ENCODE measurements around the gene TIMMDC1.
"Not testable (repeated sequence)": the region's sequence is repeated elsewhere in the genome, so short reads cannot be mapped to it uniquely, and the experiment has no call there.

The TIMMDC1 gene

GRCh38 chr3:119514637-119515036 lies 16.3 kb downstream of the TIMMDC1 start:
- no peak for DNase-seq

GRCh38 chr3:119517112-119517511 lies 18.8 kb downstream of the TIMMDC1 start:
- no peak for DNase-seq

- no peak for DNase-seq
These were observed 19.7 kb downstream of the TIMMDC1 start for GRCh38 chr3:119518026-119518425.

GRCh38 chr3:119524931-119525662 lies 26.8 kb downstream of the TIMMDC1 start:
- no peak for DNase-seq

GRCh38 chr3:119527714-119528113 lies 29.4 kb downstream of the TIMMDC1 start:
- no peak for DNase-seq

GRCh38 chr3:119529883-119530282 lies 31.5 kb downstream of the TIMMDC1 start:
- DNase-seq = no peak

- no peak for DNase-seq
These were observed 32.1 kb downstream of the TIMMDC1 start for GRCh38 chr3:119530456-119530855.

GRCh38 chr3:119531151-119531550 lies 32.8 kb downstream of the TIMMDC1 start:
- no peak for DNase-seq

- no peak for DNase-seq
These were observed 35.9 kb downstream of the TIMMDC1 start for GRCh38 chr3:119534296-119534695.

- DNase-seq = no peak
These were observed 38.4 kb downstream of the TIMMDC1 start for GRCh38 chr3:119536757-119537156.

GRCh38 chr3:119538772-119539171 lies 40.4 kb downstream of the TIMMDC1 start:
- DNase-seq = no peak

- DNase-seq = no peak
These were observed 43.2 kb downstream of the TIMMDC1 start for GRCh38 chr3:119541547-119541946.

- no peak for DNase-seq
These were observed 43.9 kb downstream of the TIMMDC1 start for GRCh38 chr3:119542168-119542767.

GRCh38 chr3:119543147-119543546 lies 44.8 kb downstream of the TIMMDC1 start:
- DNase-seq = no peak

GRCh38 chr3:119547227-119547626 lies 48.9 kb downstream of the TIMMDC1 start:
- no peak for DNase-seq

GRCh38 chr3:119548341-119548740 lies 50.0 kb downstream of the TIMMDC1 start:
- no peak for DNase-seq

GRCh38 chr3:119550192-119550910 lies 52.0 kb downstream of the TIMMDC1 start:
- no peak for DNase-seq

GRCh38 chr3:119551598-119551997 lies 53.3 kb downstream of the TIMMDC1 start:
- no peak for DNase-seq

GRCh38 chr3:119552928-119553327 lies 54.6 kb downstream of the TIMMDC1 start:
- DNase-seq = not testable (repeated sequence)

- DNase-seq = no peak
These were observed 55.6 kb downstream of the TIMMDC1 start for GRCh38 chr3:119553823-119554415.

GRCh38 chr3:119555309-119555735 lies 57.0 kb downstream of the TIMMDC1 start:
- peak; percentile 9 for DNase-seq

- DNase-seq = no peak
These were observed 57.6 kb downstream of the TIMMDC1 start for GRCh38 chr3:119555929-119556328.

GRCh38 chr3:119557192-119557876 lies 59.0 kb downstream of the TIMMDC1 start:
- DNase-seq = no peak
